Hepatocyte (in vitro differentiated cells): ENCODE measurements around the gene ZSCAN12.

Experiments
- CTCF ChIP-seq: fragments of 200-600 bp; sonication (generic); IDR thresholded peaks from 2 replicates; pipeline ENCODE4 v1.5.1; 2016; ENCODE audit warnings: antibody characterized with exemption, mild to moderate bottlenecking; ENCODE audit not compliant: poor library complexity
- EZH2 ChIP-seq: fragments of 200-600 bp; sonication (generic); IDR thresholded peaks from 2 replicates; pipeline ENCODE4 v1.6.1; 2016; ENCODE audit warnings: antibody characterized with exemption, mild to moderate bottlenecking, borderline replicate concordance
- EZH2phosphoT487 ChIP-seq: fragments of 200-600 bp; sonication (generic); IDR thresholded peaks from one replicate; pipeline ENCODE4 v1.6.1; 2018; ENCODE audit warnings: antibody characterized with exemption, mild to moderate bottlenecking, low read depth, moderate library complexity; ENCODE audit not compliant: unreplicated experiment, severe bottlenecking

GRCh38 chr6:28371706-28372451, 27.7 kb downstream of the ZSCAN12 start:
- no peak for TF ChIP-seq CTCF
- TF ChIP-seq EZH2: no peak
- no peak for TF ChIP-seq EZH2phosphoT487
